Caco-2 (cell line): ENCODE measurements around the gene SLC5A10. TPM values are rescaled to one million over a fixed set of nuclear protein-coding genes. Genes with fewer than 3 reads are reported as not detected.

Experiments
- BruUV-seq: library from RNA; stranded (reverse); fragments of 400-500 nt; replicated peaks from 2 replicates; lab custom pipeline; 2021; lab: Mats Ljungman, UMichigan
- CTCF ChIA-PET: fragments of 300-600 bp; sonication (Branson Sonifier 250); formaldehyde crosslinking; loops from one replicate; lab custom pipeline; 2022; ENCODE audit warnings: antibody characterized with exemption; lab: Charles Lee
- POLR2A ChIA-PET: fragments of 300-600 bp; sonication (Branson Sonifier 250); formaldehyde crosslinking; loops from one replicate; lab custom pipeline; 2022; ENCODE audit warnings: antibody characterized with exemption; lab: Charles Lee
- DNase-seq, 2 experiments: peaks; one replicate each; pipeline versions ENCODE4 v3.0.0 to v3.0.0-alpha.2; 2020 to 2022
- H3K27me3 ChIP-seq: replicated peaks from 2 replicates; pipeline ENCODE4 v1.6.0; 2011; ENCODE audit warnings: low read length; ENCODE audit not compliant: control insufficient read depth, insufficient read depth
- H3K36me3 ChIP-seq: 2 replicates; pipeline ENCODE4 v1.5.1; 2011; ENCODE audit warnings: low read length; ENCODE audit not compliant: control insufficient read depth, insufficient read depth
- H3K4me1 ChIP-seq: fragments of 250-450 bp; sonication (Bioruptor Pico); 2 replicates; pipeline ENCODE4 v1.5.1; 2020; ENCODE audit warnings: mild to moderate bottlenecking
- H3K4me3 ChIP-seq: 2 replicates; pipeline ENCODE4 v1.5.1; 2011; ENCODE audit warnings: low read depth, mild to moderate bottlenecking, control low read depth, low read length
- H3K9me3 ChIP-seq: fragments of 250-450 bp; sonication (Bioruptor Pico); 2 replicates; pipeline ENCODE4 v1.5.1; 2020; ENCODE audit warnings: mild to moderate bottlenecking, moderate library complexity
- H3K27ac Mint-ChIP-seq: one replicate; pipeline ENCODE4 v1.8.0; 2022; ENCODE audit warnings: mixed read lengths; ENCODE audit not compliant: unreplicated experiment
- H3K27me3 Mint-ChIP-seq: one replicate; pipeline ENCODE4 v1.8.0; 2022; ENCODE audit warnings: mixed read lengths; ENCODE audit not compliant: insufficient read depth, unreplicated experiment
- H3K36me3 Mint-ChIP-seq: one replicate; pipeline ENCODE4 v1.8.0; 2022; ENCODE audit warnings: mild to moderate bottlenecking, mixed read lengths; ENCODE audit not compliant: insufficient read depth, unreplicated experiment
- H3K4me1 Mint-ChIP-seq: one replicate; pipeline ENCODE4 v1.8.0; 2022; ENCODE audit warnings: low read depth, mixed read lengths; ENCODE audit not compliant: unreplicated experiment
- H3K4me3 Mint-ChIP-seq: one replicate; pipeline ENCODE4 v1.8.0; 2022; ENCODE audit warnings: mild to moderate bottlenecking, moderate library complexity, mixed read lengths; ENCODE audit not compliant: unreplicated experiment
- H3K9me3 Mint-ChIP-seq: one replicate; pipeline ENCODE4 v1.8.0; 2022; ENCODE audit warnings: mixed read lengths; ENCODE audit not compliant: unreplicated experiment
- intact Hi-C: fragments of 100-400 bp; cut with micrococcal nuclease; formaldehyde crosslinking; loops from one replicate; pipeline ENCODE4 v1.10.0; 2022; ENCODE audit not compliant: unreplicated experiment
- total RNA-seq: library from RNA; stranded (reverse); gene quantifications from 2 replicates; pipeline ENCODE4 v1.2.3, GENCODE V29; 2022
- TF ChIP-seq, protein P1 (sequence below), 2 experiments: fragments of 200-600 bp in 1 of 2; IDR thresholded peaks; 1 replicate in 1 of 2; 2 replicates in 1 of 2; pipeline versions ENCODE4 v1.5.1 to v1.8.0; 2011 to 2022; ENCODE audit warnings: antibody characterized with exemption in 1 of 2, control low read depth in 1 of 2, inconsistent platforms in 1 of 2, low read depth in 1 of 2, low read length in 1 of 2, mild to moderate bottlenecking in 1 of 2, moderate library complexity in 1 of 2; ENCODE audit not compliant: insufficient read depth in 1 of 2, severe bottlenecking in 1 of 2, unreplicated experiment in 1 of 2

Gene SLC5A10
- total RNA-seq, 1 experiment from 2014 or later = 0.27 TPM

DNA sequence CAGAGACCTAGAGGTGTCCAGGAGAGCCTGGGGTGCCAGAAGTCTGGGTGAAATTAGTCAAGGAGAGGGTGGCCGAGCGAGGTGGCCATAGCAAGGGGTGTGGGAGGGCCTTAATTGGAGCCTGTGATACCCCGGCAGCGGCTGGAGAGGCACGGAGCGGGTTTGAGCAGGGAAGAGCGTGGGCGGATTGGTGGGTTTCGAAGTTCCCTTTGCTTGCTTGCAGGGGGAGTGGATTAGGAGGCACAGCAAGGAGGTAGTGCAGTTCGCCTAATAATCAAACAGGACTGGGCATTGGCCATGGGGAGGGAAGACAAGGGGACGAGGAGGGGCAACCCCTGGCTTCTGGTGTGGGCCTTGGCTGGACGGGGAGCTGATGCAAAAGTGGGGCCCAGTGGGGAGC, 58.0 kb downstream of the SLC5A10 start:
- ChIA-PET CTCF (no interaction called here), POLR2A (interaction anchor here (0.6 kb wide), 1 partner anchor 259 kb away, joined by 3 read pairs; no protein-coding TSS in a partner anchor)
- intact Hi-C loops = no loop called here

DNA sequence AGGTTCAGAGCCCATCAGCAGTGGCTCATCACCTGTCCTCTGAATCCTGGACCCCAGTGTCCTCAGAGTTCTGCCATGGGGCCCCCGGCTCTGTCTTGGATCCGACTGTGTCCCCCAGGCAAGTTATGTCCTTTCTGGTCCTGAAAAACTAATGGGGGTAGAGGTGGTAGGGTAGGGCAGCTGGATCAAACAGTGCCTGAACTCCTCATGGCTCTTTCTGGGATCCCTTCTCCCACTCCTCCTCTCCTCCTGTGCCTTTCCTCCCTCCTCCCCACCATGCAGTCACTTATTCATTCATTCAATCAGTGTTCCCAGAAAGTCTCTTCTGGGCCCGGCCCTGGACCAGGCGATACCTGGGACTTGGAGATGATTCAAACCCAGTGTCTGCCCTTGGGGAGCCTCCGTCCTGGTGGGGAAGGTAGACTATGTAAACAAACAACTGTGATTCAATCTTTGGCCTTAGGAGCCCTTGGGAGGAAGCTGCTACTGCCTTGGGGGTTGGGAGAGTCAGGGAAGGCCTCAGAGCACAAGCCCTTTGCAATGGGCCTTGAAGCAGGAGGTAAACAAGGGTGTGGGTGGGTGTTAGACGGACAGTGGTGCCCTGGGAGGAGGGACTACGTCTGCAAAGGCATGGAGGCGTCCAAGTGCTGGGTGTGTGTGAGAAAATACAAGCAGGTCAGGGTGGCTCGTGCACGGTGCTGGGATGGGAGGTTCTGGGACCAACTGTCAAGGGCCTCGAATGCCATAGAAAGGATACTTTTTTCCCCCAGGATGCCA, 59.0 kb downstream of the SLC5A10 start:
- DNase-seq = no peak
- Histone ChIP-seq H3K4me3 (no peak overlapping the region), H3K36me3 (no peaks in the 10 kb centered on the region), H3K27me3 (no peaks in the 10 kb centered on the region), H3K9me3 (no peaks in the 10 kb centered on the region), H3K4me1 (peaks cover under 1% of the 10 kb centered on the region; the same call in 1 of the 2 replicates)
- POLR2A ChIA-PET = interaction anchor here (0.6 kb wide), 1 partner anchor 260 kb away, joined by 3 read pairs; no protein-coding TSS in a partner anchor
- Mint-ChIP-seq H3K9me3 (no peaks in the 10 kb centered on the region), H3K36me3 (no peaks in the 10 kb centered on the region), H3K27ac (no peak overlapping the region), H3K27me3 (no peaks in the 10 kb centered on the region), H3K4me3 (no peak overlapping the region), H3K4me1 (no peaks in the 10 kb centered on the region)
- CTCF ChIA-PET = no interaction called here
- TF ChIP-seq, protein P1, sequence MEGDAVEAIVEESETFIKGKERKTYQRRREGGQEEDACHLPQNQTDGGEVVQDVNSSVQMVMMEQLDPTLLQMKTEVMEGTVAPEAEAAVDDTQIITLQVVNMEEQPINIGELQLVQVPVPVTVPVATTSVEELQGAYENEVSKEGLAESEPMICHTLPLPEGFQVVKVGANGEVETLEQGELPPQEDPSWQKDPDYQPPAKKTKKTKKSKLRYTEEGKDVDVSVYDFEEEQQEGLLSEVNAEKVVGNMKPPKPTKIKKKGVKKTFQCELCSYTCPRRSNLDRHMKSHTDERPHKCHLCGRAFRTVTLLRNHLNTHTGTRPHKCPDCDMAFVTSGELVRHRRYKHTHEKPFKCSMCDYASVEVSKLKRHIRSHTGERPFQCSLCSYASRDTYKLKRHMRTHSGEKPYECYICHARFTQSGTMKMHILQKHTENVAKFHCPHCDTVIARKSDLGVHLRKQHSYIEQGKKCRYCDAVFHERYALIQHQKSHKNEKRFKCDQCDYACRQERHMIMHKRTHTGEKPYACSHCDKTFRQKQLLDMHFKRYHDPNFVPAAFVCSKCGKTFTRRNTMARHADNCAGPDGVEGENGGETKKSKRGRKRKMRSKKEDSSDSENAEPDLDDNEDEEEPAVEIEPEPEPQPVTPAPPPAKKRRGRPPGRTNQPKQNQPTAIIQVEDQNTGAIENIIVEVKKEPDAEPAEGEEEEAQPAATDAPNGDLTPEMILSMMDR (IDR thresholded peaks at IDR 0.05; ENCODE audit: insufficient read depth in 1 of 2, low read depth in 1 of 2, low read length in 1 of 2, severe bottlenecking in 1 of 2, unreplicated experiment in 1 of 2) = no peak
- no TSS peak for BruUV-seq
- intact Hi-C loops = no loop called here

More for the DNA sequence above, 58.0 kb downstream of the SLC5A10 start:
- Mint-ChIP-seq H3K9me3 (no peaks in the 10 kb centered on the region), H3K36me3 (no peaks in the 10 kb centered on the region), H3K4me1 (no peaks in the 10 kb centered on the region), H3K27me3 (no peaks in the 10 kb centered on the region), H3K27ac (peak overlapping the region; percentile 4), H3K4me3 (no peak overlapping the region)
- Histone ChIP-seq H3K9me3 (no peaks in the 10 kb centered on the region), H3K4me3 (no peak overlapping the region), H3K4me1 (peaks cover 10% of the 10 kb centered on the region), H3K36me3 (no peaks in the 10 kb centered on the region), H3K27me3 (no peaks in the 10 kb centered on the region)
- TF ChIP-seq, protein P1 (IDR thresholded peaks at IDR 0.05; ENCODE audit: insufficient read depth in 1 of 2, low read depth in 1 of 2, low read length in 1 of 2, severe bottlenecking in 1 of 2, unreplicated experiment in 1 of 2) = no peak
- no peak for DNase-seq
- BruUV-seq = no TSS peak

DNA sequence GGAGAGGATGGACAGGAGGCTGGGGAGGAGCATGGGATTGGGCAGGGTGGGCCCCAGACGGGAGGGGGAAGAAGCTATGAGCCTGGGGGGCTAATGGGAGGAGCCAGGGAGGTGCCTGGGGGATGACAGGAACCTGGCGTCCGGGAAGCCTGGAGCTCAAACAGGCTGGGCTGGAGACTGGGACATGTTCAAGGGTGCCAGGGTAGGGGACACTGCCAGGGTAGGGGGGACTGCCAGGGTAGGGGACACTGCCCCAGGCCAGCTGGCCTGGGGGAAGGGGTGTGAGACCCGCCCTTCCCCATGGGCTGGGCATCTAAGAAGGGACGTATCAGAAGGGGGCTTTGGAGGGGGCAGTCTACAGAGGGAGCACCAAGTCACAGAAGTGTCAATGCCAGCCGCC, 59.6 kb downstream of the SLC5A10 start:
- POLR2A ChIA-PET = no interaction called here

More for the DNA sequence above, 59.6 kb downstream of the SLC5A10 start:
- BruUV-seq = no TSS peak
- no peaks in the 10 kb centered on the region for H3K9me3 Mint-ChIP-seq
- no peak overlapping the region for H3K27ac Mint-ChIP-seq
- CTCF ChIA-PET = no interaction called here
- no peak for DNase-seq
- no peak overlapping the region for H3K4me3 Mint-ChIP-seq
- H3K36me3 Mint-ChIP-seq = no peaks in the 10 kb centered on the region
- Histone ChIP-seq H3K9me3 (no peaks in the 10 kb centered on the region), H3K4me1 (no peaks in the 10 kb centered on the region), H3K27me3 (no peaks in the 10 kb centered on the region), H3K36me3 (no peaks in the 10 kb centered on the region), H3K4me3 (no peak overlapping the region)
- intact Hi-C loops = no loop called here
- H3K27me3 Mint-ChIP-seq = no peaks in the 10 kb centered on the region
- no peaks in the 10 kb centered on the region for H3K4me1 Mint-ChIP-seq
- TF ChIP-seq, protein P1 (IDR thresholded peaks at IDR 0.05; ENCODE audit: insufficient read depth in 1 of 2, low read depth in 1 of 2, low read length in 1 of 2, severe bottlenecking in 1 of 2, unreplicated experiment in 1 of 2) = no peak
